ENCODE measurements around the gene GRK5. TPM values are rescaled to one million over a fixed set of nuclear protein-coding genes. Genes with fewer than 3 reads are reported as not detected.

Gene GRK5
- total RNA-seq, 1 donor from 2014 or later: 12.5 TPM

- Histone ChIP-seq H3K36me3 (ENCODE audit: control insufficient read depth in 3 of 3, insufficient read depth in 3 of 3, low read length in 3 of 3) (no peaks in the 10 kb centered on the region), H3K4me1 (ENCODE audit: control insufficient read depth in 3 of 3, insufficient read depth in 3 of 3, low read length in 3 of 3) (peaks cover 59 to 76% (median 73%) of the 10 kb centered on the region in 3 donors), H3K27ac (ENCODE audit: low read depth, low read length) (no peak overlapping the region), H3K4me3 (ENCODE audit: low read length in 3 of 3) (peak overlapping the region in 1 of 3 donors; percentile 12), H3K9me3 (ENCODE audit: control insufficient read depth in 3 of 3, low read length in 3 of 3) (no peaks in the 10 kb centered on the region), H3K27me3 (ENCODE audit: control insufficient read depth in 3 of 3, insufficient read depth in 3 of 3, low read length in 3 of 3) (peaks cover 0 to 4% (median 0%) of the 10 kb centered on the region in 3 donors), H3K9ac (ENCODE audit: low read depth in 1 of 3, low read length in 3 of 3) (peak overlapping the region in 2 of 3 donors; percentile 14 to 25)
Observed at GRCh38 chr10:119365773-119366599, 158.6 kb downstream of the GRK5 start.

- H3K4me1 ChIP-seq (ENCODE audit: control insufficient read depth in 3 of 3, insufficient read depth in 3 of 3, low read length in 3 of 3): peaks cover 72 to 75% (median 73%) of the 10 kb centered on the region in 3 donors
- H3K4me3 ChIP-seq (ENCODE audit: low read length in 3 of 3): no peak overlapping the region
- H3K27ac ChIP-seq (ENCODE audit: low read depth, low read length): peak overlapping the region; percentile 31
- H3K9me3 ChIP-seq (ENCODE audit: control insufficient read depth in 3 of 3, low read length in 3 of 3): no peaks in the 10 kb centered on the region
- H3K9ac ChIP-seq (ENCODE audit: low read depth in 1 of 3, low read length in 3 of 3): peak overlapping the region in 1 of 3 donors; percentile 51
- peaks cover 0 to 4% (median 0%) of the 10 kb centered on the region in 3 donors for H3K27me3 ChIP-seq (ENCODE audit: control insufficient read depth in 3 of 3, insufficient read depth in 3 of 3, low read length in 3 of 3)
- H3K36me3 ChIP-seq (ENCODE audit: control insufficient read depth in 3 of 3, insufficient read depth in 3 of 3, low read length in 3 of 3): no peaks in the 10 kb centered on the region
Observed at GRCh38 chr10:119367841-119368549, 160.6 kb downstream of the GRK5 start.

- peaks cover 0 to 4% (median 0%) of the 10 kb centered on the region in 3 donors for H3K27me3 ChIP-seq (ENCODE audit: control insufficient read depth in 3 of 3, insufficient read depth in 3 of 3, low read length in 3 of 3)
- H3K9ac ChIP-seq (ENCODE audit: low read depth in 1 of 3, low read length in 3 of 3): peak overlapping the region in 2 of 3 donors; percentile 8 to 51
- peak overlapping the region; percentile 79 for H3K27ac ChIP-seq (ENCODE audit: low read depth, low read length)
- peaks cover 72 to 74% (median 73%) of the 10 kb centered on the region in 3 donors for H3K4me1 ChIP-seq (ENCODE audit: control insufficient read depth in 3 of 3, insufficient read depth in 3 of 3, low read length in 3 of 3)
- H3K36me3 ChIP-seq (ENCODE audit: control insufficient read depth in 3 of 3, insufficient read depth in 3 of 3, low read length in 3 of 3): no peaks in the 10 kb centered on the region
- no peaks in the 10 kb centered on the region for H3K9me3 ChIP-seq (ENCODE audit: control insufficient read depth in 3 of 3, low read length in 3 of 3)
- no peak overlapping the region for H3K4me3 ChIP-seq (ENCODE audit: low read length in 3 of 3)
Observed at GRCh38 chr10:119368581-119368980, 161.2 kb downstream of the GRK5 start.

- H3K9ac ChIP-seq (ENCODE audit: low read depth in 1 of 3, low read length in 3 of 3): peak overlapping the region; percentile 8 to 51 (median 36)
- H3K27ac ChIP-seq (ENCODE audit: low read depth, low read length): peak overlapping the region; percentile 79
- H3K36me3 ChIP-seq (ENCODE audit: control insufficient read depth in 3 of 3, insufficient read depth in 3 of 3, low read length in 3 of 3): no peaks in the 10 kb centered on the region
- peak overlapping the region; percentile 9 to 42 (median 16) for H3K4me3 ChIP-seq (ENCODE audit: low read length in 3 of 3)
- peaks cover 0 to 4% (median 0%) of the 10 kb centered on the region in 3 donors for H3K27me3 ChIP-seq (ENCODE audit: control insufficient read depth in 3 of 3, insufficient read depth in 3 of 3, low read length in 3 of 3)
- H3K9me3 ChIP-seq (ENCODE audit: control insufficient read depth in 3 of 3, low read length in 3 of 3): no peaks in the 10 kb centered on the region
- H3K4me1 ChIP-seq (ENCODE audit: control insufficient read depth in 3 of 3, insufficient read depth in 3 of 3, low read length in 3 of 3): peaks cover 68 to 71% (median 68%) of the 10 kb centered on the region in 3 donors
Observed at GRCh38 chr10:119368991-119369869, 161.9 kb downstream of the GRK5 start.

GRCh38 chr10:119370111-119370741, 162.9 kb downstream of the GRK5 start:
- no peaks in the 10 kb centered on the region for H3K36me3 ChIP-seq (ENCODE audit: control insufficient read depth in 3 of 3, insufficient read depth in 3 of 3, low read length in 3 of 3)
- H3K4me3 ChIP-seq (ENCODE audit: low read length in 3 of 3): peak overlapping the region in 1 of 3 donors; percentile 42
- H3K27me3 ChIP-seq (ENCODE audit: control insufficient read depth in 3 of 3, insufficient read depth in 3 of 3, low read length in 3 of 3): peaks cover 0 to 4% (median 0%) of the 10 kb centered on the region in 3 donors
- H3K9ac ChIP-seq (ENCODE audit: low read depth in 1 of 3, low read length in 3 of 3): peak overlapping the region in 2 of 3 donors; percentile 32 to 51
- peak overlapping the region; percentile 79 for H3K27ac ChIP-seq (ENCODE audit: low read depth, low read length)
- peaks cover 59 to 68% (median 66%) of the 10 kb centered on the region in 3 donors for H3K4me1 ChIP-seq (ENCODE audit: control insufficient read depth in 3 of 3, insufficient read depth in 3 of 3, low read length in 3 of 3)
- H3K9me3 ChIP-seq (ENCODE audit: control insufficient read depth in 3 of 3, low read length in 3 of 3): no peaks in the 10 kb centered on the region

GRCh38 chr10:119370972-119371703, 163.8 kb downstream of the GRK5 start:
- H3K4me1 ChIP-seq (ENCODE audit: control insufficient read depth in 3 of 3, insufficient read depth in 3 of 3, low read length in 3 of 3): peaks cover 56 to 66% (median 63%) of the 10 kb centered on the region in 3 donors
- H3K4me3 ChIP-seq (ENCODE audit: low read length in 3 of 3): peak overlapping the region in 1 of 3 donors; percentile 24
- no peaks in the 10 kb centered on the region for H3K9me3 ChIP-seq (ENCODE audit: control insufficient read depth in 3 of 3, low read length in 3 of 3)
- H3K27ac ChIP-seq (ENCODE audit: low read depth, low read length): peak overlapping the region; percentile 79
- no peaks in the 10 kb centered on the region for H3K36me3 ChIP-seq (ENCODE audit: control insufficient read depth in 3 of 3, insufficient read depth in 3 of 3, low read length in 3 of 3)
- peaks cover 0 to 4% (median 0%) of the 10 kb centered on the region in 3 donors for H3K27me3 ChIP-seq (ENCODE audit: control insufficient read depth in 3 of 3, insufficient read depth in 3 of 3, low read length in 3 of 3)
- peak overlapping the region in 1 of 3 donors; percentile 32 for H3K9ac ChIP-seq (ENCODE audit: low read depth in 1 of 3, low read length in 3 of 3)

- H3K27ac ChIP-seq (ENCODE audit: low read depth, low read length): peak overlapping the region; percentile 79
- no peak overlapping the region for H3K9ac ChIP-seq (ENCODE audit: low read depth in 1 of 3, low read length in 3 of 3)
- H3K4me3 ChIP-seq (ENCODE audit: low read length in 3 of 3): no peak overlapping the region
- peaks cover 0 to 4% (median 0%) of the 10 kb centered on the region in 3 donors for H3K27me3 ChIP-seq (ENCODE audit: control insufficient read depth in 3 of 3, insufficient read depth in 3 of 3, low read length in 3 of 3)
- H3K9me3 ChIP-seq (ENCODE audit: control insufficient read depth in 3 of 3, low read length in 3 of 3): no peaks in the 10 kb centered on the region
- H3K36me3 ChIP-seq (ENCODE audit: control insufficient read depth in 3 of 3, insufficient read depth in 3 of 3, low read length in 3 of 3): no peaks in the 10 kb centered on the region
- peaks cover 50 to 61% (median 57%) of the 10 kb centered on the region in 3 donors for H3K4me1 ChIP-seq (ENCODE audit: control insufficient read depth in 3 of 3, insufficient read depth in 3 of 3, low read length in 3 of 3)
Observed at GRCh38 chr10:119371704-119372663, 164.6 kb downstream of the GRK5 start.

Data from skeletal muscle tissue (tissue), 4 donors.